ENCODE results near the gene GSTM1. TPM values are rescaled to one million over a fixed set of nuclear protein-coding genes. Genes with fewer than 3 reads are reported as not detected.

GSTM1 gene
- total RNA-seq, 1 donor from 2014 or later, result 48.8 TPM

GRCh38 chr1:109641861-109642260 lies 45.8 kb upstream of the GSTM1 start:
- no peak overlapping the region for H3K4me3 Mint-ChIP-seq
- peaks cover 4% of the 10 kb centered on the region for H3K9me3 Mint-ChIP-seq
- no peaks in the 10 kb centered on the region for H3K27me3 Mint-ChIP-seq (ENCODE audit: low read depth)
- H3K36me3 Mint-ChIP-seq, result no peaks in the 10 kb centered on the region
- DNase-seq (ENCODE audit: low spot score in 2 of 2, unreplicated experiment in 2 of 2), result no peak
- no peak overlapping the region for H3K27ac Mint-ChIP-seq
- TF ChIP-seq CTCF (IDR thresholded peaks at IDR 0.05; ENCODE audit: unreplicated experiment), result no peak
- peaks cover 24% of the 10 kb centered on the region for H3K4me1 Mint-ChIP-seq

GRCh38 chr1:109642626-109643025 lies 45.0 kb upstream of the GSTM1 start:
- no peak for TF ChIP-seq CTCF (IDR thresholded peaks at IDR 0.05; ENCODE audit: unreplicated experiment)
- peaks cover 24% of the 10 kb centered on the region for H3K4me1 Mint-ChIP-seq
- H3K27me3 Mint-ChIP-seq (ENCODE audit: low read depth), result no peaks in the 10 kb centered on the region
- H3K36me3 Mint-ChIP-seq, result peaks cover 1% of the 10 kb centered on the region
- H3K4me3 Mint-ChIP-seq, result no peak overlapping the region
- no peak overlapping the region for H3K27ac Mint-ChIP-seq
- H3K9me3 Mint-ChIP-seq, result peaks cover 7% of the 10 kb centered on the region
- no peak for DNase-seq (ENCODE audit: low spot score in 2 of 2, unreplicated experiment in 2 of 2)

- H3K27ac Mint-ChIP-seq, result peak overlapping the region; percentile 94
- H3K9me3 Mint-ChIP-seq, result peaks cover 10% of the 10 kb centered on the region
- peak overlapping the region; percentile 24 for H3K4me3 Mint-ChIP-seq
- DNase-seq (ENCODE audit: low spot score in 2 of 2, unreplicated experiment in 2 of 2), result peak; percentile 75 to 90
- peak; percentile 80 for TF ChIP-seq CTCF (IDR thresholded peaks at IDR 0.05; ENCODE audit: unreplicated experiment)
- no peaks in the 10 kb centered on the region for H3K27me3 Mint-ChIP-seq (ENCODE audit: low read depth)
- peaks cover 24% of the 10 kb centered on the region for H3K4me1 Mint-ChIP-seq
- H3K36me3 Mint-ChIP-seq, result peaks cover 1% of the 10 kb centered on the region
Measured at GRCh38 chr1:109643385-109644230, 44.0 kb upstream of the GSTM1 start.

GRCh38 chr1:109644670-109645069 lies 42.9 kb upstream of the GSTM1 start:
- Mint-ChIP-seq H3K4me1 (peaks cover 24% of the 10 kb centered on the region), H3K4me3 (peak overlapping the region; percentile 1), H3K27ac (peak overlapping the region; percentile 94), H3K36me3 (peaks cover 1% of the 10 kb centered on the region), H3K9me3 (peaks cover 10% of the 10 kb centered on the region), H3K27me3 (ENCODE audit: low read depth) (no peaks in the 10 kb centered on the region)
- DNase-seq (ENCODE audit: low spot score in 2 of 2, unreplicated experiment in 2 of 2), result no peak
- TF ChIP-seq CTCF (IDR thresholded peaks at IDR 0.05; ENCODE audit: unreplicated experiment), result no peak

GRCh38 chr1:109649491-109649914 lies 38.1 kb upstream of the GSTM1 start:
- Mint-ChIP-seq H3K27me3 (ENCODE audit: low read depth) (peaks cover 31% of the 10 kb centered on the region), H3K4me3 (no peak overlapping the region), H3K36me3 (peaks cover 1% of the 10 kb centered on the region), H3K4me1 (peaks cover 13% of the 10 kb centered on the region), H3K9me3 (peaks cover 10% of the 10 kb centered on the region), H3K27ac (no peak overlapping the region)
- DNase-seq (ENCODE audit: low spot score in 2 of 2, unreplicated experiment in 2 of 2), result no peak
- no peak for TF ChIP-seq CTCF (IDR thresholded peaks at IDR 0.05; ENCODE audit: unreplicated experiment)
